ENCODE data around the gene BAZ2A.

DNA sequence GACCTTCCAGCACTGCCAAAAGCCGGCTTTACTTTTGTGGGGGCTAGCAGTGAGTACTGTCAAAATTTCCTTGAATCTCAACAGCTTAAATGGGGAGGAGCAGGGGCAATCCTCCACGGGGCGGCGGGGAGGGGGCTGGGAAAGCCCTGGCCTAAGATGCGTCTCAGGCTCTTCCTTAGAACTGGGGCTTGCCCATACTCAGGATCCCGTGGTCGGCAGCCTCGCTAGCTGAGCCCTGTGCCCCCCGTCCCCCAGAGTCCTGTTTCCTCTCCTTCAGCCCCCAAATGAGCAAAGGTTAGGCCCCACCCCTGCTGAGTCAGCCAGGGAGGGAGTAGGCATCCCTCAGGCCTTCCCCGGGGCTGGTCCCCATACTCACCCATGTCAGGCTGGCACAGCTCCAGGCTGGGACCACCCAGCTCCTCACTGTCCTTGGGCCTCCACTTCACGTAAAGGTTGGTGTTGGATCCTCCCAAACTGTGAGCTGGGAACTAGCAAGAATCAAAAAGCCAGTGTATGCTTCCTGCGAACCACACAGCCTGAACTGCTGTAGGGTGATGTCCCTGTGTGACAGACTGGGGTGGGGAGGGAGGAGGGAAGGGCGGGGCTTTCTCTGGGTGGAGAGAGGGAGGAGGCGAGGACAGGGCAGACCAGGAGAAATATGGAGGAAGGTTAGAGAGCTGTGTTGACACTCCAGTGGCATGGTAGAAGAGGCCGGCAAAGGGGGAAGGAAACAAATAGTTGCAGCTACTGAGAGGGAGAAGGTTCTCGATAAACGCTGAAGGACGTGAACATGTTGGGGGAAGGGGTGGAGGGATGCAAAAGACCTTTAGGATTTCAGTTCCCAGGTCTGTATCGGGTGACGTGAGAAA lies 5.9 kb upstream of the BAZ2A start:
- TF ChIP-seq, protein P1, sequence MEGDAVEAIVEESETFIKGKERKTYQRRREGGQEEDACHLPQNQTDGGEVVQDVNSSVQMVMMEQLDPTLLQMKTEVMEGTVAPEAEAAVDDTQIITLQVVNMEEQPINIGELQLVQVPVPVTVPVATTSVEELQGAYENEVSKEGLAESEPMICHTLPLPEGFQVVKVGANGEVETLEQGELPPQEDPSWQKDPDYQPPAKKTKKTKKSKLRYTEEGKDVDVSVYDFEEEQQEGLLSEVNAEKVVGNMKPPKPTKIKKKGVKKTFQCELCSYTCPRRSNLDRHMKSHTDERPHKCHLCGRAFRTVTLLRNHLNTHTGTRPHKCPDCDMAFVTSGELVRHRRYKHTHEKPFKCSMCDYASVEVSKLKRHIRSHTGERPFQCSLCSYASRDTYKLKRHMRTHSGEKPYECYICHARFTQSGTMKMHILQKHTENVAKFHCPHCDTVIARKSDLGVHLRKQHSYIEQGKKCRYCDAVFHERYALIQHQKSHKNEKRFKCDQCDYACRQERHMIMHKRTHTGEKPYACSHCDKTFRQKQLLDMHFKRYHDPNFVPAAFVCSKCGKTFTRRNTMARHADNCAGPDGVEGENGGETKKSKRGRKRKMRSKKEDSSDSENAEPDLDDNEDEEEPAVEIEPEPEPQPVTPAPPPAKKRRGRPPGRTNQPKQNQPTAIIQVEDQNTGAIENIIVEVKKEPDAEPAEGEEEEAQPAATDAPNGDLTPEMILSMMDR (conservative IDR thresholded peaks at IDR 0.05; ENCODE audit: low read depth in 2 of 2), result no peak
- TF ChIP-seq POLR2AphosphoS5 (IDR thresholded peaks at IDR 0.05; ENCODE audit: low read depth) (peak; percentile 27), EZH2 (IDR thresholded peaks at IDR 0.05; ENCODE audit: low read depth, unreplicated experiment) (no peak), EZH2phosphoT487 (IDR thresholded peaks at IDR 0.05; ENCODE audit: unreplicated experiment) (no peak), CREB1 (CRISPR knock-in tag; IDR thresholded peaks at IDR 0.05; ENCODE audit: low read depth) (no peak)
- TF ChIP-seq, protein P2, sequence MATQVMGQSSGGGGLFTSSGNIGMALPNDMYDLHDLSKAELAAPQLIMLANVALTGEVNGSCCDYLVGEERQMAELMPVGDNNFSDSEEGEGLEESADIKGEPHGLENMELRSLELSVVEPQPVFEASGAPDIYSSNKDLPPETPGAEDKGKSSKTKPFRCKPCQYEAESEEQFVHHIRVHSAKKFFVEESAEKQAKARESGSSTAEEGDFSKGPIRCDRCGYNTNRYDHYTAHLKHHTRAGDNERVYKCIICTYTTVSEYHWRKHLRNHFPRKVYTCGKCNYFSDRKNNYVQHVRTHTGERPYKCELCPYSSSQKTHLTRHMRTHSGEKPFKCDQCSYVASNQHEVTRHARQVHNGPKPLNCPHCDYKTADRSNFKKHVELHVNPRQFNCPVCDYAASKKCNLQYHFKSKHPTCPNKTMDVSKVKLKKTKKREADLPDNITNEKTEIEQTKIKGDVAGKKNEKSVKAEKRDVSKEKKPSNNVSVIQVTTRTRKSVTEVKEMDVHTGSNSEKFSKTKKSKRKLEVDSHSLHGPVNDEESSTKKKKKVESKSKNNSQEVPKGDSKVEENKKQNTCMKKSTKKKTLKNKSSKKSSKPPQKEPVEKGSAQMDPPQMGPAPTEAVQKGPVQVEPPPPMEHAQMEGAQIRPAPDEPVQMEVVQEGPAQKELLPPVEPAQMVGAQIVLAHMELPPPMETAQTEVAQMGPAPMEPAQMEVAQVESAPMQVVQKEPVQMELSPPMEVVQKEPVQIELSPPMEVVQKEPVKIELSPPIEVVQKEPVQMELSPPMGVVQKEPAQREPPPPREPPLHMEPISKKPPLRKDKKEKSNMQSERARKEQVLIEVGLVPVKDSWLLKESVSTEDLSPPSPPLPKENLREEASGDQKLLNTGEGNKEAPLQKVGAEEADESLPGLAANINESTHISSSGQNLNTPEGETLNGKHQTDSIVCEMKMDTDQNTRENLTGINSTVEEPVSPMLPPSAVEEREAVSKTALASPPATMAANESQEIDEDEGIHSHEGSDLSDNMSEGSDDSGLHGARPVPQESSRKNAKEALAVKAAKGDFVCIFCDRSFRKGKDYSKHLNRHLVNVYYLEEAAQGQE (IDR thresholded peaks at IDR 0.05; ENCODE audit: unreplicated experiment), result no peak
- TF ChIP-seq, protein P3, sequence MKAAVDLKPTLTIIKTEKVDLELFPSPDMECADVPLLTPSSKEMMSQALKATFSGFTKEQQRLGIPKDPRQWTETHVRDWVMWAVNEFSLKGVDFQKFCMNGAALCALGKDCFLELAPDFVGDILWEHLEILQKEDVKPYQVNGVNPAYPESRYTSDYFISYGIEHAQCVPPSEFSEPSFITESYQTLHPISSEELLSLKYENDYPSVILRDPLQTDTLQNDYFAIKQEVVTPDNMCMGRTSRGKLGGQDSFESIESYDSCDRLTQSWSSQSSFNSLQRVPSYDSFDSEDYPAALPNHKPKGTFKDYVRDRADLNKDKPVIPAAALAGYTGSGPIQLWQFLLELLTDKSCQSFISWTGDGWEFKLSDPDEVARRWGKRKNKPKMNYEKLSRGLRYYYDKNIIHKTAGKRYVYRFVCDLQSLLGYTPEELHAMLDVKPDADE (IDR thresholded peaks at IDR 0.05), result no peak
- TF ChIP-seq, protein P4, sequence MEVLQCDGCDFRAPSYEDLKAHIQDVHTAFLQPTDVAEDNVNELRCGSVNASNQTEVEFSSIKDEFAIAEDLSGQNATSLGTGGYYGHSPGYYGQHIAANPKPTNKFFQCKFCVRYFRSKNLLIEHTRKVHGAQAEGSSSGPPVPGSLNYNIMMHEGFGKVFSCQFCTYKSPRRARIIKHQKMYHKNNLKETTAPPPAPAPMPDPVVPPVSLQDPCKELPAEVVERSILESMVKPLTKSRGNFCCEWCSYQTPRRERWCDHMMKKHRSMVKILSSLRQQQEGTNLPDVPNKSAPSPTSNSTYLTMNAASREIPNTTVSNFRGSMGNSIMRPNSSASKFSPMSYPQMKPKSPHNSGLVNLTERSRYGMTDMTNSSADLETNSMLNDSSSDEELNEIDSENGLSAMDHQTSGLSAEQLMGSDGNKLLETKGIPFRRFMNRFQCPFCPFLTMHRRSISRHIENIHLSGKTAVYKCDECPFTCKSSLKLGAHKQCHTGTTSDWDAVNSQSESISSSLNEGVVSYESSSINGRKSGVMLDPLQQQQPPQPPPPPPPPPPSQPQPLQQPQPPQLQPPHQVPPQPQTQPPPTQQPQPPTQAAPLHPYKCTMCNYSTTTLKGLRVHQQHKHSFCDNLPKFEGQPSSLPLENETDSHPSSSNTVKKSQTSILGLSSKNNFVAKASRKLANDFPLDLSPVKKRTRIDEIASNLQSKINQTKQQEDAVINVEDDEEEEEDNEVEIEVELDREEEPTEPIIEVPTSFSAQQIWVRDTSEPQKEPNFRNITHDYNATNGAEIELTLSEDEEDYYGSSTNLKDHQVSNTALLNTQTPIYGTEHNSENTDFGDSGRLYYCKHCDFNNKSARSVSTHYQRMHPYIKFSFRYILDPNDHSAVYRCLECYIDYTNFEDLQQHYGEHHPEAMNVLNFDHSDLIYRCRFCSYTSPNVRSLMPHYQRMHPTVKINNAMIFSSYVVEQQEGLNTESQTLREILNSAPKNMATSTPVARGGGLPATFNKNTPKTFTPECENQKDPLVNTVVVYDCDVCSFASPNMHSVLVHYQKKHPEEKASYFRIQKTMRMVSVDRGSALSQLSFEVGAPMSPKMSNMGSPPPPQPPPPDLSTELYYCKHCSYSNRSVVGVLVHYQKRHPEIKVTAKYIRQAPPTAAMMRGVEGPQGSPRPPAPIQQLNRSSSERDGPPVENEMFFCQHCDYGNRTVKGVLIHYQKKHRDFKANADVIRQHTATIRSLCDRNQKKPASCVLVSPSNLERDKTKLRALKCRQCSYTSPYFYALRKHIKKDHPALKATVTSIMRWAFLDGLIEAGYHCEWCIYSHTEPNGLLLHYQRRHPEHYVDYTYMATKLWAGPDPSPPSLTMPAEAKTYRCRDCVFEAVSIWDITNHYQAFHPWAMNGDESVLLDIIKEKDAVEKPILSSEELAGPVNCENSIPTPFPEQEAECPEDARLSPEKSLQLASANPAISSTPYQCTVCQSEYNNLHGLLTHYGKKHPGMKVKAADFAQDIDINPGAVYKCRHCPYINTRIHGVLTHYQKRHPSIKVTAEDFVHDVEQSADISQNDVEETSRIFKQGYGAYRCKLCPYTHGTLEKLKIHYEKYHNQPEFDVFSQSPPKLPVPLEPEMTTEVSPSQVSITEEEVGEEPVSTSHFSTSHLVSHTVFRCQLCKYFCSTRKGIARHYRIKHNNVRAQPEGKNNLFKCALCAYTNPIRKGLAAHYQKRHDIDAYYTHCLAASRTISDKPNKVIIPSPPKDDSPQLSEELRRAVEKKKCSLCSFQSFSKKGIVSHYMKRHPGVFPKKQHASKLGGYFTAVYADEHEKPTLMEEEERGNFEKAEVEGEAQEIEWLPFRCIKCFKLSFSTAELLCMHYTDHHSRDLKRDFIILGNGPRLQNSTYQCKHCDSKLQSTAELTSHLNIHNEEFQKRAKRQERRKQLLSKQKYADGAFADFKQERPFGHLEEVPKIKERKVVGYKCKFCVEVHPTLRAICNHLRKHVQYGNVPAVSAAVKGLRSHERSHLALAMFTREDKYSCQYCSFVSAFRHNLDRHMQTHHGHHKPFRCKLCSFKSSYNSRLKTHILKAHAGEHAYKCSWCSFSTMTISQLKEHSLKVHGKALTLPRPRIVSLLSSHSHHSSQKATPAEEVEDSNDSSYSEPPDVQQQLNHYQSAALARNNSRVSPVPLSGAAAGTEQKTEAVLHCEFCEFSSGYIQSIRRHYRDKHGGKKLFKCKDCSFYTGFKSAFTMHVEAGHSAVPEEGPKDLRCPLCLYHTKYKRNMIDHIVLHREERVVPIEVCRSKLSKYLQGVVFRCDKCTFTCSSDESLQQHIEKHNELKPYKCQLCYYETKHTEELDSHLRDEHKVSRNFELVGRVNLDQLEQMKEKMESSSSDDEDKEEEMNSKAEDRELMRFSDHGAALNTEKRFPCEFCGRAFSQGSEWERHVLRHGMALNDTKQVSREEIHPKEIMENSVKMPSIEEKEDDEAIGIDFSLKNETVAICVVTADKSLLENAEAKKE (CRISPR knock-in tag; IDR thresholded peaks at IDR 0.05), result no peak
